NCI-H524 (cell line): ENCODE results near the gene NPC1.
"Not testable (repeated sequence)": the region's sequence is repeated elsewhere in the genome, so short reads cannot be mapped to it uniquely, and the experiment has no call there.

ENCODE experiments used
- DNase-seq, 2 experiments: peaks; one replicate each; lab custom pipeline; 2025; lab: John Stamatoyannopoulos, UW

The NPC1 gene

DNA sequence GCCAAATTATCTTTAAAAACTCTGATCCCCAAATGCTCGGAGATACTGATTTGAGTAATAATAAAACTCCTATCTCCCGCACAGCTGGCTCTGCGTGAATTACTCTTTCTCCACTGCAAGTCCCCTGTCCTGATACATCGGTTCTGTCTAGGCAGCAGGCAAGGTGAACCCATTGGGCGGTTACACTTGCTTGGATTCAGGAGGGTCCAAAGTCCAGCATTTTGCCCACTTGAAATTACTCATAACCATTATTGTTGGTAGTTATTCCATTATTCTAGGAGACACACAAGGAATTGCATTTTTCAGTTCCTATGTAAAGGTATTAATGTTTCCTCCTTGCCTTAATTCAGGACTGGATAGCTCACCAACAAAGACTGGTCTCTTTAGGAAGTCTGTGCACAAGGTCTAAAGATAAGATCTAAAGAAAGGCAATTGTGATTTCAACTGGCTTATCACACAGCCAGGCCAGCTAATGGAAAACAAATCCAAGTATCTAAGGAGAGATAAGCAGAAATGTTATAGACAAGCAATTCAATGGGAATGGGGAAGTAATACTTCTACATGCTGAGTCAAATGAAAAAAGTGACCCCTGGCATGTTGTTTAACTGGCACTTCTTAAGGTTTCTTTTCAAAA is 23.2 kb upstream of the NPC1 start:
- no peak for DNase-seq

- DNase-seq, result no peak
Observed at GRCh38 chr18:23608211-23608610, 21.9 kb upstream of the NPC1 start.

DNA sequence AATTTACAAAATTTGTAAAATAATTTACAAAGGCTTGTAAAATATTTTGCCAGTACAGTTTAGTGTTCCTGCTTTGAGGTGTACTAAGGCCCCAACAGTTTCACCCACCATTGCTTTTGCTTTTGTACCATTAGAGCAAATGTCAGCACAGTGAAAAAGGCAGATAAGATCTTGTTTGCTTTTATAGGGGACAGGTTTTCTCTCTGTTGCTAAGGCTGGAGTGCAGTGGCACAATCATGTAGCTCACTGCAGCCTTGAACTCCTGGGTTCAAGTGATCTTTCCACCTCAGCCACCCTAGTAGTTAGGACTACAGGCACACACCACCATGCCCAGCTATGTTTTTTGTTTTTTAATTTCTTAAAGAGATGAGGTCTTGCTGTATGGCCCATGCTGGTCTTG is 19.6 kb upstream of the NPC1 start:
- no peak for DNase-seq

DNA sequence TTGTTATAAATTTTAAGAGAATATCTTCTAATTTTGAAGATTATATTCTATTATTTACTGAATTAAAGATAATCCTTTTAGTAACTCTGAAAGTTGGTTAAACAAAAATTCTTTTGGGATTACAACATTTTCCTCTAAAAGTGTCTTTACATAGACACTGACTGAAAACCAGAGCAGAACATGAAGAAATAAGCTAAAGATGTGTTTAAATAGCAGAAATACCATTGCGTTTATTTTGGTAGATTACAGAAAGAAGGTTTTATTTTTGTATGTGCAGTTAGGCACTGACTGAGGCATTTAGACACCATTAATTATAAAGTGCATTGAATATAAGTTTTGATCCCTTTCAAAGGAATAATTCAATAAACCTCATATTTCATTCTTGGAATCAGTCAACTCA is 13.5 kb upstream of the NPC1 start:
- DNase-seq, result no peak

- DNase-seq, result no peak
Observed at GRCh38 chr18:23596183-23596582, 9.9 kb upstream of the NPC1 start.

DNA sequence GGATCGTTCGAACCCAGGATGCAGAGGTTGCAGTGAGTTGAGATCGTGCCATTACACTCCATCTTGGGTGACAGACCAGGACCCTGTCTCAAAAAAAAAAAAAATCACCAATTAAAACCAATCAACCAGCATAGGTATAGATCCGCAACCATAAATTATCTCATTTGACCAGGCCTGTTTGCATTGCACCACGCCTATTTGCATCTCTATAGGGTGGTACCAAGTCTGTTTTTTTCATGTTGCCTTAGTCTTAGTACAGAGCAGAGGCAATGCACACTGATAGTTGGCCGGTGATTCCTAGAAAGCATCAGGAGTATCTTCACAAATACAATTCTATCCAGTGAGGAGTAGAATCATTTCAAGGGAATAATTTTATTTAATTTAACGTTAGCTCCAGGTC is 9.3 kb upstream of the NPC1 start:
- no peak for DNase-seq

DNA sequence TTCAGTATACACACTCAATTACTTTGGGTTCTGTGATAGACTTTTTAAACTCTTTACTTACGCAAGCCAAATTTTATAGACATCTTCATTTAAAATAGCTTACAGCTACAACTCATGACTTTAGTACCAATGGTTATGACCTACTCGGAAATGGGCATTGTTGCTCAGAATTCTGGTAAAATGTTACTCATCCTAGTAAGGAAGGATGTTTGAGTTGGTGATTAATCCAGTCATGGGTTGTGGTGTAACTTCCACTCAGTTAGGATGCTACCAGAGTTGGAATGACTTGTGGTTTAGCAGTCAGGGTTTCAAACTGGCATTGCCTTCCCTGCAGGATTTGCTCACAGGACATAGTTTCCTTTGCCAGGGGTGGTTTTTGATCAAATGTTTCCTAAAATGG is 7.4 kb upstream of the NPC1 start:
- DNase-seq, result no peak

GRCh38 chr18:23592911-23593310 is 6.6 kb upstream of the NPC1 start:
- no peak for DNase-seq

DNA sequence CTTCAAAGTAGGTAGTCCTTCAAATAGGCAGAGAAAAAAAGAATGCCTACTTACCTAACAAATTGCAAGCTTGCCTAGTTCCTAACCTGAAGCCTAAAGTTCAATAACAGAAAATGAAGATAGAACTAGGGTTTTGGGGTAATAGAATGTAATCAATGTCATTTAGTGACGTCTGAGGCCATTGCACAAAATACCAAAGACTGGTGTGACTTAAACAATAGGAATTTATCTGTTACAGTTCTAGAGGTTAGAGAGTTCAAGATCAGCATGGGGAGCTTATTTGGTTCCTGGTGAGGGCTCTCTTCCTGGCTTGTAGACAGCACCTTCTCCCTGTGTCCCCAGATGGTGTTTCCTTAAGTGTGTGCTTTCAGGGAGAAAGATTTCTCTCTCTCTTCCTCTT is 4.7 kb upstream of the NPC1 start:
- no peak for DNase-seq

- DNase-seq, result no peak
Observed at GRCh38 chr18:23588836-23589560, 2.7 kb upstream of the NPC1 start.

- DNase-seq, result no peak
Observed at GRCh38 chr18:23587220-23587642, 925 bp upstream of the NPC1 start.

GRCh38 chr18:23585897-23586248 is 433 bp downstream of the NPC1 start:
- DNase-seq, result peak in 1 of 2 experiments; percentile 25

- peak in 1 of 2 experiments; percentile 26 for DNase-seq
Observed at GRCh38 chr18:23585007-23585871, 1.1 kb downstream of the NPC1 start.

DNA sequence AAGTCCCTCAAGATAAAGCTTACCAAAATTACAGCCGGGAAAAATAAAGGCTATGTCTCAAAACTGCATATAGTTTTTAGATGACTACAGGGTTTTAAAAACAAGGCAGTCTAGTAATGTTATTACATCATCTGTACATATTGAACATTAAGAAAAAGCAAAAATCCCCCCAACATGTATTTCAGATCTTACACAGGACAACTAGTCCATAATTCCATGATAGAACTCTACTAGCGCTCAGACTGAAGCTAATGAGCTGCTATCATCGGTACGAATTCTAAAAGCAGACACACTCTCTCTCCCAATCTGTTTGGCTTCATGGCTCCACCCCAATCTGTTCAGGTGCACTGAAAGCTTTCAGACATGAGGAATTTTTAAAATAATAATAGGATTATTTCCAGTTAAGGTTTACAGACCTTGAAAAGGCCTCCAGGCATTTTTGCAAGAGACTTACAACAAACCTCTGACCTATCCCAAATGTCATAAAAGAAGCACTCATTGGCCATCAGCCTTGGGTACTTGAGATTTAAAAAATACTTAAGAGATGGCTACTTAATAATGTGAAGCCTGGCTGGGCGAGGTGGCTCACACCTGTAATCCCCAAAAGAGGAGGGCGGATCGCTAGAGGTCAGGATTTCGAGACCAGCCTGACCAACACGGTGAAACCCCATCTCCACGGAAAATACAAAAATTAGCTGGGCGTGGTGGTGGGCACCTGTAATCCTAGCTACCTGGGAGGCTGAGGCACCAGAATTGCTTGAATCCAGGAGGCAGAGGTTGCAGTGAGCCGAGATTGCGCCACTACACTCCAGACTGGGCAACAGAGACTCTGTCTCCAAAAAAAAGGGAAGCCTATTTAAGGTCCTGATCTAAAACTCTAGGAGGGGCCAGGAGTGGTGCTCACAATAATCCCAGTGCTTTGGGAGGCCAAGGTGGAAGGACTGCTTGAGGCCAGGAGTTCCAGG is 2.0 kb downstream of the NPC1 start:
- no peak for DNase-seq

DNA sequence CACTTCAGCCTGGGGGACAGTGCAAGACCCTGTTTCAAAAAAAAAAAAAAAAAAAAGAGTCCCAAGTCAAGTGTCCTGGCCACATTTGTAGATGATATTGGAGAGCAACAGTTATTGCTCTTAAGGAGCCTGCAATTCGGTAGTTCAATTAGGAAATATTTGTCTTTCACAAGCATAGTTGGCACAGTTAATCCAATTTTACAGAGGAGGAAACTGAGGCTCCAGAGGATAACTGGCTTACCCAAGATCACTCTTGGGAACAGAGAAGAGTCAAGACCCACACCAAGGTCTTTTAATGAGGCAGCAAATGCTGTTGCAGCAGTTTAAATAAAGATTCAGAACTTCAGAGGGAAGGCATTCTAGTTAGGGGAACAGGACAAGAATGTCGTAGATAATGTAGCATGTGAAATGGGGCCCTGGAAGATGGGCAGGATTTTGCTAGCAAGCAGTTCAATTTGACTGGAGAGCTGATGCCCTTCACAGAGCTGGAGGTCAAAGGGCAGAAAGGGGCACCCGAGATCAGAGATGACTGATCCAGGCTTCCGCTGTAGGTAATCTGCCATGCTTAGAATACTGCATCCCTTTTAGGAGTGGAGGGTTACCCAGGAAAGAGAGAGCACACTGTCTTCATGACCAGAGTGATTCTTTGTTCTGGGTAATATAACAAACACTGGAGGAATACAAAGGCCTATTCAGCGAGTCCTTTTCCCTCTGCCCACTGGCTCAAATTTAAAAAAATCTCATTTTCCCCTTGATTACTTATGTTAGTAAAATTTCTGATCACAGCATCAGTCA is 3.0 kb downstream of the NPC1 start:
- no peak for DNase-seq

DNA sequence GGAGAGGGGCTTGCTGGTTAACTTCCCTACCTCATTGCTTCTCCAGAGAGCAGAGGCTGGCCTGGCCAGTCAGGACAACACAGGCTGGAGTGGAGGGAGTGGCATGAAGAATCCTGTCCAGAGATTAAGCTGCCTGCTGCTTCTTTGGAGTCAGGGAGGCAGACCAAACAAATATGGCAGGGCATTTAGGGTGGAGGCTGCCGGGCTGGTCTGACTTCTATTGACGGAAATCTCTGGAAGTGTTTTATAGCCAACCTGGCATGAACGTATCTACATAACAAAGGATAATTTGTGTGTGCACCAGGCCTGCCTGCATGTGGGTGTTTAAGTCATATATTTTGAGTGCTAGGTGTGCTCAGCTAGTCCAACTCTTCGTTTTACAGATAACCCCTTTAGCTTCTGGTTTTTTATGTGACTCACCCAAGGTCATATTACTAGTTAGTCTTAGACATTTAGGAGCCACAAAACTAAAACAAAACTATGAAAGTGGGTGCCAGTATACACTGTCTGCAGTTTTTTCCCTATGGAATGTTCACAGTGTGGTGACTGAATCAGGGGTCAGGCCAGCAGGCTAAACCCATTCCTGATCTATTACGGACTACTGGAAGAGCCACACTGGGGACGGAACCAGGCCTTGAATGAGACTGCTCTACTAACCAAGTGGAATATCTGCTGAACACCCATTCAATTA is 5.5 kb downstream of the NPC1 start:
- DNase-seq, result no peak

DNA sequence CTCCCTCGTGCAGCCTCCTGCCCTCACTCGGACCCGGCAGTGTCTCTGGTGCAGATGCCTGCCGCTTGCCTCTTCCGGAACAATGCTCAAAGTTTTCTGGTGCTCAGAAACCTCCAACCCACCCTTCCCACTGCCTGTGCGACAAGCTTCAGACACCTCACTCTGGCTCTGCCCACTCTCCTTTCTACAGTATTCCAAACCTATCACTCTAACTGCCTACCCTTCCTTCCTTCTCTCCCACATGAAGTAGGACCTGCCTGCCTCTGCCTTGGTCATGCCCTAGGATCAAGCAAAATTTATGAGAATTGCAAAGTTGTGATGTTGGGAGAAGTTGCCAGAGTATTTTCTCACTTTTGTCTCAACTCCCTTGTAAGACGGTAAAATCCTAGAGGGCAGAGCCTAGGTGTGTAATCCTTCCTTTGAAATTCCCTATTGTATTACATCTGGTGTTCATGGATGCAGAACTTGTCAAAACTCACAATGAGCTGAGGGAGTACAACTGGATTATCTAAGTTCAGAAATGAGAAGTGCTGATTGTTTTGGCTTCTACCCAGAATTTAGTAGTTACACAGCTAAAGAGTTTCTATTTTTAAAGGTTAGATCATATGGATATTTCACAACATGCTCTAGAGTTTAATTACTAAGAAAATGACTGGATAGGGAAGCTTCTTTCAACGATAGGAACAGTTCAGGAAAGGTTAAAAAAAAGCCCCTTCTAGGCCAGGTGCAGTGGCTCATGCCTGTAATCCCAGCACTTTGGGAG is 7.2 kb downstream of the NPC1 start:
- no peak for DNase-seq

- no peak for DNase-seq
Observed at GRCh38 chr18:23578067-23578701, 8.1 kb downstream of the NPC1 start.

GRCh38 chr18:23577521-23577920 is 8.8 kb downstream of the NPC1 start:
- DNase-seq, result not testable (repeated sequence)
